Measurements from ENCODE around the gene PRKAG2. TPM values are rescaled to one million over a fixed set of nuclear protein-coding genes. Genes with fewer than 3 reads are reported as not detected.

PRKAG2 gene
- total RNA-seq, 1 experiment from 2014 or later = 10.9 TPM

GRCh38 chr7:151661587-151661986, 215.3 kb downstream of the PRKAG2 start:
- no peak for DNase-seq
- no peaks in the 10 kb centered on the region; the same call in 1 of the 2 replicates for H3K36me3 ChIP-seq
- H3K27ac ChIP-seq = no peak overlapping the region
- no peak overlapping the region for H3K4me3 ChIP-seq
- H3K4me1 ChIP-seq = peaks cover 5% of the 10 kb centered on the region
- H3K27me3 ChIP-seq = no peaks in the 10 kb centered on the region
- peaks cover 8% of the 10 kb centered on the region for H3K9me3 ChIP-seq (replicated peaks)

- H3K36me3 ChIP-seq = no peaks in the 10 kb centered on the region
- no peak overlapping the region for H3K4me3 ChIP-seq
- H3K4me1 ChIP-seq = no peaks in the 10 kb centered on the region
- H3K27me3 ChIP-seq = no peaks in the 10 kb centered on the region
- no peaks in the 10 kb centered on the region for H3K9me3 ChIP-seq (replicated peaks)
- no peak overlapping the region for H3K27ac ChIP-seq
- no peak for DNase-seq
These were observed 216.8 kb downstream of the PRKAG2 start for GRCh38 chr7:151660141-151660540.

- H3K27ac ChIP-seq = no peak overlapping the region
- no peak overlapping the region for H3K4me3 ChIP-seq
- H3K36me3 ChIP-seq = no peaks in the 10 kb centered on the region
- no peak for DNase-seq
- no peaks in the 10 kb centered on the region for H3K9me3 ChIP-seq (replicated peaks)
- no peaks in the 10 kb centered on the region for H3K27me3 ChIP-seq
- no peaks in the 10 kb centered on the region for H3K4me1 ChIP-seq
These were observed 217.7 kb downstream of the PRKAG2 start for GRCh38 chr7:151659219-151659618.

GRCh38 chr7:151658778-151659177, 218.1 kb downstream of the PRKAG2 start:
- Histone ChIP-seq H3K4me1 (no peaks in the 10 kb centered on the region), H3K9me3 (replicated peaks) (no peaks in the 10 kb centered on the region), H3K4me3 (no peak overlapping the region), H3K27me3 (no peaks in the 10 kb centered on the region), H3K27ac (no peak overlapping the region), H3K36me3 (no peaks in the 10 kb centered on the region)
- no peak for DNase-seq

GRCh38 chr7:151657173-151657572, 219.7 kb downstream of the PRKAG2 start:
- DNase-seq = no peak
- Histone ChIP-seq H3K9me3 (replicated peaks) (no peaks in the 10 kb centered on the region), H3K36me3 (no peaks in the 10 kb centered on the region), H3K27me3 (no peaks in the 10 kb centered on the region), H3K4me3 (no peak overlapping the region), H3K27ac (no peak overlapping the region), H3K4me1 (no peaks in the 10 kb centered on the region)

- H3K36me3 ChIP-seq = no peaks in the 10 kb centered on the region
- no peaks in the 10 kb centered on the region for H3K4me1 ChIP-seq
- H3K27ac ChIP-seq = no peak overlapping the region
- no peaks in the 10 kb centered on the region for H3K9me3 ChIP-seq (replicated peaks)
- no peaks in the 10 kb centered on the region for H3K27me3 ChIP-seq
- H3K4me3 ChIP-seq = no peak overlapping the region
- no peak for DNase-seq
These were observed 221.4 kb downstream of the PRKAG2 start for GRCh38 chr7:151655555-151655954.

GRCh38 chr7:151652111-151652510, 224.8 kb downstream of the PRKAG2 start:
- no peak overlapping the region for H3K27ac ChIP-seq
- H3K9me3 ChIP-seq (replicated peaks) = no peaks in the 10 kb centered on the region
- H3K27me3 ChIP-seq = no peaks in the 10 kb centered on the region
- no peak overlapping the region for H3K4me3 ChIP-seq
- no peaks in the 10 kb centered on the region for H3K36me3 ChIP-seq
- no peak for DNase-seq
- H3K4me1 ChIP-seq = no peaks in the 10 kb centered on the region

- H3K27me3 ChIP-seq = no peaks in the 10 kb centered on the region
- H3K4me1 ChIP-seq = no peaks in the 10 kb centered on the region
- H3K36me3 ChIP-seq = no peaks in the 10 kb centered on the region
- DNase-seq = no peak
- H3K27ac ChIP-seq = no peak overlapping the region
- no peak overlapping the region for H3K4me3 ChIP-seq
- no peaks in the 10 kb centered on the region; the same call in 1 of the 2 replicates for H3K9me3 ChIP-seq (replicated peaks)
These were observed 226.8 kb downstream of the PRKAG2 start for GRCh38 chr7:151650161-151650560.

- H3K36me3 ChIP-seq = no peaks in the 10 kb centered on the region
- no peak overlapping the region for H3K27ac ChIP-seq
- H3K4me1 ChIP-seq = no peaks in the 10 kb centered on the region
- peaks cover 4% of the 10 kb centered on the region; the same call in 1 of the 2 replicates for H3K9me3 ChIP-seq (replicated peaks)
- DNase-seq = no peak
- H3K4me3 ChIP-seq = no peak overlapping the region
- H3K27me3 ChIP-seq = no peaks in the 10 kb centered on the region
These were observed 228.5 kb downstream of the PRKAG2 start for GRCh38 chr7:151648429-151648828.

- DNase-seq = no peak
- H3K27ac ChIP-seq = no peak overlapping the region
- H3K9me3 ChIP-seq (replicated peaks) = peaks cover 4% of the 10 kb centered on the region; the same call in 1 of the 2 replicates
- H3K4me1 ChIP-seq = no peaks in the 10 kb centered on the region
- no peaks in the 10 kb centered on the region for H3K36me3 ChIP-seq
- H3K27me3 ChIP-seq = no peaks in the 10 kb centered on the region
- no peak overlapping the region for H3K4me3 ChIP-seq
These were observed 229.0 kb downstream of the PRKAG2 start for GRCh38 chr7:151647874-151648273.

GRCh38 chr7:151647006-151647405, 229.9 kb downstream of the PRKAG2 start:
- H3K36me3 ChIP-seq = no peaks in the 10 kb centered on the region
- DNase-seq = no peak
- no peak overlapping the region for H3K4me3 ChIP-seq
- peaks cover 4% of the 10 kb centered on the region; the same call in 1 of the 2 replicates for H3K9me3 ChIP-seq (replicated peaks)
- no peak overlapping the region for H3K27ac ChIP-seq
- no peaks in the 10 kb centered on the region for H3K27me3 ChIP-seq
- no peaks in the 10 kb centered on the region for H3K4me1 ChIP-seq

GRCh38 chr7:151645311-151645710, 231.6 kb downstream of the PRKAG2 start:
- H3K27ac ChIP-seq = no peak overlapping the region

GRCh38 chr7:151644554-151644953, 232.4 kb downstream of the PRKAG2 start:
- DNase-seq = no peak
- no peaks in the 10 kb centered on the region for H3K4me1 ChIP-seq
- no peaks in the 10 kb centered on the region for H3K36me3 ChIP-seq
- H3K9me3 ChIP-seq (replicated peaks) = peaks cover 4% of the 10 kb centered on the region; the same call in 1 of the 2 replicates
- no peaks in the 10 kb centered on the region for H3K27me3 ChIP-seq
- H3K27ac ChIP-seq = no peak overlapping the region
- H3K4me3 ChIP-seq = no peak overlapping the region

More at GRCh38 chr7:151645311-151645710, 231.6 kb downstream of the PRKAG2 start:
- no peaks in the 10 kb centered on the region for H3K36me3 ChIP-seq
- H3K4me1 ChIP-seq = no peaks in the 10 kb centered on the region
- no peak for DNase-seq
- no peaks in the 10 kb centered on the region for H3K27me3 ChIP-seq
- H3K4me3 ChIP-seq = no peak overlapping the region
- peaks cover 4% of the 10 kb centered on the region; the same call in 1 of the 2 replicates for H3K9me3 ChIP-seq (replicated peaks)

- no peaks in the 10 kb centered on the region for H3K27me3 ChIP-seq
- no peaks in the 10 kb centered on the region for H3K4me1 ChIP-seq
- no peak for DNase-seq
- no peaks in the 10 kb centered on the region for H3K36me3 ChIP-seq
- H3K9me3 ChIP-seq (replicated peaks) = peaks cover 4% of the 10 kb centered on the region; the same call in 1 of the 2 replicates
- H3K4me3 ChIP-seq = no peak overlapping the region
- H3K27ac ChIP-seq = no peak overlapping the region
These were observed 234.2 kb downstream of the PRKAG2 start for GRCh38 chr7:151642746-151643145.

- H3K36me3 ChIP-seq = no peaks in the 10 kb centered on the region
- no peaks in the 10 kb centered on the region for H3K4me1 ChIP-seq
- no peak for DNase-seq
- no peaks in the 10 kb centered on the region for H3K27me3 ChIP-seq
- H3K4me3 ChIP-seq = no peak overlapping the region
- no peak overlapping the region for H3K27ac ChIP-seq
- H3K9me3 ChIP-seq (replicated peaks) = peaks cover 4% of the 10 kb centered on the region; the same call in 1 of the 2 replicates
These were observed 235.3 kb downstream of the PRKAG2 start for GRCh38 chr7:151641587-151641986.

- Histone ChIP-seq H3K36me3 (no peaks in the 10 kb centered on the region), H3K27me3 (no peaks in the 10 kb centered on the region), H3K4me1 (no peaks in the 10 kb centered on the region), H3K4me3 (no peak overlapping the region), H3K9me3 (replicated peaks) (peaks cover 5% of the 10 kb centered on the region; the same call in 1 of the 2 replicates), H3K27ac (no peak overlapping the region)
- no peak for DNase-seq
These were observed 239.1 kb downstream of the PRKAG2 start for GRCh38 chr7:151637781-151638261.

All from SJCRH30 (cell line).